Spleen (tissue), 11 donors: ENCODE results near the gene CZIB. TPM values are rescaled to one million over a fixed set of nuclear protein-coding genes. Genes with fewer than 3 reads are reported as not detected.

Source experiments
- DNase-seq: peaks from one replicate; pipeline ENCODE4 v3.0.0-alpha.2; 2020
- H3K27ac ChIP-seq, 8 donors: fragments of 200-600 bp; sonication (generic) in 7 of 8; 1 replicate in 4 of 8; 2 replicates in 4 of 8; pipeline versions ENCODE4 v1.5.0 to v1.8.0; 2016 to 2021; ENCODE audit warnings: inconsistent platforms in 4 of 8, mild to moderate bottlenecking in 4 of 8, moderate library complexity in 1 of 8
- H3K27me3 ChIP-seq, 7 donors: fragments of 200-600 bp; sonication (generic) in 6 of 7; replicated peaks in 1 of 7; 1 replicate in 4 of 7; 2 replicates in 3 of 7; pipeline versions ENCODE4 v1.5.0 to v1.8.0; 2016 to 2021; ENCODE audit warnings: inconsistent platforms in 3 of 7, mild to moderate bottlenecking in 1 of 7
- H3K36me3 ChIP-seq, 6 donors: fragments of 200-600 bp; sonication (generic) in 5 of 6; 1 replicate in 4 of 6; 2 replicates in 2 of 6; pipeline versions ENCODE4 v1.5.0 to v1.8.0; 2016 to 2021; ENCODE audit warnings: inconsistent platforms in 2 of 6
- H3K4me1 ChIP-seq, 6 donors: fragments of 200-600 bp; sonication (generic) in 5 of 6; 1 replicate in 3 of 6; 2 replicates in 3 of 6; pipeline versions ENCODE4 v1.5.0 to v1.8.0; 2016 to 2021; ENCODE audit warnings: inconsistent platforms in 3 of 6
- H3K4me3 ChIP-seq, 8 donors: fragments of 200-600 bp; sonication (generic) in 7 of 8; 1 replicate in 4 of 8; 2 replicates in 4 of 8; pipeline versions ENCODE4 v1.5.0 to v1.8.0; 2016 to 2021; ENCODE audit warnings: inconsistent platforms in 4 of 8, mild to moderate bottlenecking in 4 of 8, moderate library complexity in 2 of 8
- H3K9me3 ChIP-seq, 8 donors: fragments of 200-600 bp; sonication (generic) in 7 of 8; 1 replicate in 4 of 8; 2 replicates in 4 of 8; pipeline versions ENCODE4 v1.5.0 to v1.8.0; 2016 to 2021; ENCODE audit warnings: inconsistent platforms in 4 of 8
- CTCF ChIP-seq, 11 experiments: fragments of 200-600 bp in 7 of 11; fragments of 450-650 bp in 4 of 11; sonication (generic) in 4 of 11; IDR thresholded peaks in 8 of 11; conservative IDR thresholded peaks in 3 of 11; 1 replicate in 7 of 11; 2 replicates in 4 of 11; pipeline versions ENCODE4 v1.4.0 to v1.8.0; 2016 to 2021; ENCODE audit warnings: antibody characterized with exemption in 11 of 11, inconsistent platforms in 4 of 11, mild to moderate bottlenecking in 1 of 11
- POLR2A ChIP-seq, 3 donors: fragments of 450-650 bp; IDR thresholded peaks; one replicate each; pipeline ENCODE4 v1.5.1; 2017; ENCODE audit warnings: antibody characterized with exemption in 3 of 3, mild to moderate bottlenecking in 1 of 3
- POLR2AphosphoS5 ChIP-seq, 3 donors: sonication (generic); formaldehyde crosslinking; IDR thresholded peaks; one replicate each; pipeline ENCODE4 v1.5.1; 2017; ENCODE audit warnings: antibody characterized with exemption in 3 of 3
- WGBS, 5 donors: extraction: QIAGEN DNeasy Blood & Tissue Kit in 3 of 5; methylation state at CpG; one replicate each; pipeline versions ENCODE4 v1.1.5 to v1.1.7; 2013 to 2018; 5-methylcytosine and 5-hydroxymethylcytosine counted together
- intact Hi-C: fragments of 100-400 bp; cut with DNase I; formaldehyde crosslinking; loops from one replicate; pipeline ENCODE4 v1.15.0; 2023; ENCODE audit warnings: low total_unique reads
- polyA plus RNA-seq, 3 donors: library from polyadenylated mRNA; stranded (reverse); fragments of 200-250 nt; gene quantifications; one replicate each; pipeline ENCODE4 v1.2.1, GENCODE V29; 2013
- total RNA-seq, 7 donors: library from RNA; depleted of rRNA in 3 of 7; stranded (reverse); fragments of >200 nt in 3 of 7; fragmentation: NEBNext Ultra II Directional in 4 of 7; extraction: Animal tissue kit (Norgen Biotek cat#: 25700) in 4 of 7; gene quantifications; one replicate each; pipeline versions ENCODE4 v1.1.0 to v1.2.1, GENCODE V29; 2016 to 2021
- donor health status: healthy with polysubstance abuse.
- donor health status: DM: no; HTN: no; CAD: no; lungs with moderate emphysema.
- donor health status: DM: no; HTN: no; CAD: no.
- donor health status: Bipolar disorder and iron deficiency.
- donor health status: healthy.
- donor health status: DM: no; HTN: no; CAD: no.
- donor health status: DM: yes; HTN: yes; CAD: no.

Gene CZIB
- total and polyA plus RNA-seq, 10 donors, result 35.3 to 71.8 (median 47.7) TPM

GRCh38 chr1:53246261-53247134 is 26.1 kb upstream of the CZIB start:
- Histone ChIP-seq H3K4me1 (peaks cover 0 to 11% (median 0%) of the 10 kb centered on the region in 6 donors), H3K9me3 (no peaks in the 10 kb centered on the region), H3K4me3 (no peak overlapping the region), H3K27ac (no peak overlapping the region), H3K36me3 (peaks cover 0 to 26% (median 0%) of the 10 kb centered on the region in 6 donors), H3K27me3 (no peaks in the 10 kb centered on the region)
- WGBS, 5 donors, result 82 to 95% (median 86%) methylated on average over 4 of the region's 4 CpGs
- TF ChIP-seq POLR2AphosphoS5 (IDR thresholded peaks at IDR 0.05) (no peak), CTCF (IDR thresholded peaks at IDR 0.05 in 8 of 11, conservative IDR thresholded peaks at IDR 0.05 in 3 of 11) (no peak), POLR2A (IDR thresholded peaks at IDR 0.05) (no peak)
- intact Hi-C loops, result no loop called here
- DNase-seq, result no peak

- H3K36me3 ChIP-seq, result peaks cover 0 to 6% (median 0%) of the 10 kb centered on the region in 6 donors
- no peak for TF ChIP-seq POLR2A (IDR thresholded peaks at IDR 0.05)
- no peak for TF ChIP-seq CTCF (IDR thresholded peaks at IDR 0.05 in 8 of 11, conservative IDR thresholded peaks at IDR 0.05 in 3 of 11)
- TF ChIP-seq POLR2AphosphoS5 (IDR thresholded peaks at IDR 0.05), result no peak
- 40 to 48% (median 45%) methylated on average over 4 of the region's 4 CpGs for WGBS, 5 donors
These were observed 23.7 kb upstream of the CZIB start for GRCh38 chr1:53244141-53244540.

GRCh38 chr1:53242381-53242780 is 21.9 kb upstream of the CZIB start:
- WGBS, 5 donors, result 73 to 82% (median 79%) methylated on average over 4 of the region's 4 CpGs
- Histone ChIP-seq H3K9me3 (no peaks in the 10 kb centered on the region), H3K27me3 (no peaks in the 10 kb centered on the region), H3K4me3 (no peak overlapping the region), H3K4me1 (peaks cover 5 to 25% (median 12%) of the 10 kb centered on the region in 6 donors), H3K27ac (no peak overlapping the region), H3K36me3 (peaks cover 0 to 4% (median 0%) of the 10 kb centered on the region in 6 donors)
- TF ChIP-seq POLR2AphosphoS5 (IDR thresholded peaks at IDR 0.05), result no peak
- no peak for TF ChIP-seq CTCF (IDR thresholded peaks at IDR 0.05 in 8 of 11, conservative IDR thresholded peaks at IDR 0.05 in 3 of 11)
- no peak for TF ChIP-seq POLR2A (IDR thresholded peaks at IDR 0.05)
- intact Hi-C loops, result no loop called here
- DNase-seq, result no peak

More at GRCh38 chr1:53244141-53244540, 23.7 kb upstream of the CZIB start:
- peak overlapping the region in 2 of 8 donors; percentile 7 to 11 for H3K27ac ChIP-seq
- intact Hi-C loops, result no loop called here
- no peak for DNase-seq
- H3K4me3 ChIP-seq, result no peak overlapping the region
- peaks cover 0 to 12% (median 0%) of the 10 kb centered on the region in 6 donors for H3K4me1 ChIP-seq
- H3K9me3 ChIP-seq, result no peaks in the 10 kb centered on the region
- no peaks in the 10 kb centered on the region for H3K27me3 ChIP-seq

GRCh38 chr1:53241828-53242227 is 21.4 kb upstream of the CZIB start:
- no peak for TF ChIP-seq POLR2AphosphoS5 (IDR thresholded peaks at IDR 0.05)
- H3K9me3 ChIP-seq, result no peaks in the 10 kb centered on the region
- intact Hi-C loops, result no loop called here
- no peak overlapping the region for H3K27ac ChIP-seq
- no peak for DNase-seq
- no peak overlapping the region for H3K4me3 ChIP-seq
- no peaks in the 10 kb centered on the region for H3K27me3 ChIP-seq
- 89 to 96% (median 94%) methylated on average over 2 of the region's 2 CpGs for WGBS, 5 donors
- peaks cover 0 to 4% (median 0%) of the 10 kb centered on the region in 6 donors for H3K36me3 ChIP-seq
- H3K4me1 ChIP-seq, result peaks cover 11 to 31% (median 17%) of the 10 kb centered on the region in 6 donors
